GM19099 (cell line): ENCODE data around the gene MYOM1.

Source experiments
- POLR2A ChIP-seq: IDR thresholded peaks from 3 replicates; pipeline ENCODE4 v1.6.1; 2011; ENCODE audit warnings: low read depth; ENCODE audit not compliant: insufficient read length; ENCODE audit errors: extremely low read depth

Gene MYOM1

GRCh38 chr18:3236470-3236869, 16.7 kb upstream of the MYOM1 start:
- no peak for TF ChIP-seq POLR2A

- no peak for TF ChIP-seq POLR2A
These were observed 16.1 kb upstream of the MYOM1 start for GRCh38 chr18:3235846-3236245.

- TF ChIP-seq POLR2A: no peak
These were observed 14.7 kb upstream of the MYOM1 start for GRCh38 chr18:3234457-3234856.

- no peak for TF ChIP-seq POLR2A
These were observed 13.8 kb upstream of the MYOM1 start for GRCh38 chr18:3233433-3234168.

- no peak for TF ChIP-seq POLR2A
These were observed 13.2 kb upstream of the MYOM1 start for GRCh38 chr18:3233004-3233403.

- TF ChIP-seq POLR2A: no peak
These were observed 10.9 kb upstream of the MYOM1 start for GRCh38 chr18:3230401-3231334.

- no peak for TF ChIP-seq POLR2A
These were observed 6.3 kb upstream of the MYOM1 start for GRCh38 chr18:3226048-3226447.

GRCh38 chr18:3225588-3225987, 5.8 kb upstream of the MYOM1 start:
- TF ChIP-seq POLR2A: no peak

GRCh38 chr18:3224223-3224622, 4.5 kb upstream of the MYOM1 start:
- TF ChIP-seq POLR2A: no peak

- TF ChIP-seq POLR2A: no peak
These were observed 3.6 kb upstream of the MYOM1 start for GRCh38 chr18:3223356-3223755.

GRCh38 chr18:3221496-3221895, 1.7 kb upstream of the MYOM1 start:
- no peak for TF ChIP-seq POLR2A

GRCh38 chr18:3219241-3219630, 532 bp downstream of the MYOM1 start:
- no peak for TF ChIP-seq POLR2A

- no peak for TF ChIP-seq POLR2A
These were observed 949 bp downstream of the MYOM1 start for GRCh38 chr18:3218819-3219218.

- no peak for TF ChIP-seq POLR2A
These were observed 1.7 kb downstream of the MYOM1 start for GRCh38 chr18:3217948-3218647.

- no peak for TF ChIP-seq POLR2A
These were observed 2.8 kb downstream of the MYOM1 start for GRCh38 chr18:3216987-3217386.
